Parathyroid adenoma (tissue), 2 donors: Measurements from ENCODE around the gene ZP1.

Experiments used
- H2AFZ ChIP-seq: fragments of 300-600 bp; sonication (generic); one replicate; pipeline ENCODE4 v1.7.0; 2017; ENCODE audit warnings: antibody characterized with exemption, mild to moderate bottlenecking
- H3K27ac ChIP-seq: fragments of 300-600 bp; sonication (generic); one replicate; pipeline ENCODE4 v1.7.0; 2017
- H3K27me3 ChIP-seq: fragments of 300-600 bp; sonication (generic); one replicate; pipeline ENCODE4 v1.7.0; 2017; ENCODE audit warnings: low read length; ENCODE audit not compliant: control insufficient read depth, insufficient read depth
- H3K36me3 ChIP-seq: fragments of 300-600 bp; sonication (generic); one replicate; pipeline ENCODE4 v1.7.0; 2017; ENCODE audit warnings: low read length; ENCODE audit not compliant: control insufficient read depth, insufficient read depth
- H3K4me1 ChIP-seq: fragments of 300-600 bp; sonication (generic); one replicate; pipeline ENCODE4 v1.7.0; 2017; ENCODE audit warnings: control low read depth
- H3K4me2 ChIP-seq: fragments of 300-600 bp; sonication (generic); one replicate; pipeline ENCODE4 v1.7.0; 2017; ENCODE audit warnings: low read length
- H3K4me3 ChIP-seq: fragments of 300-600 bp; sonication (generic); one replicate; pipeline ENCODE4 v1.7.0; 2017; ENCODE audit warnings: low read depth, low read length
- H3K79me2 ChIP-seq: fragments of 300-600 bp; sonication (generic); one replicate; pipeline ENCODE4 v1.7.0; 2017; ENCODE audit warnings: control low read depth
- H3K9ac ChIP-seq: fragments of 300-600 bp; sonication (generic); one replicate; pipeline ENCODE4 v1.7.0; 2017; ENCODE audit warnings: mild to moderate bottlenecking
- H3K9me3 ChIP-seq: fragments of 300-600 bp; sonication (generic); one replicate; pipeline ENCODE4 v1.7.0; 2017; ENCODE audit warnings: low read length; ENCODE audit not compliant: control insufficient read depth
- TF ChIP-seq, protein P1 (sequence below): fragments of 300-600 bp; sonication (generic); IDR thresholded peaks from one replicate; pipeline ENCODE4 v1.7.0; 2017; ENCODE audit warnings: antibody characterized with exemption, mild to moderate bottlenecking
- donor health status: primary hyperparathyroidism.

ZP1 gene

DNA sequence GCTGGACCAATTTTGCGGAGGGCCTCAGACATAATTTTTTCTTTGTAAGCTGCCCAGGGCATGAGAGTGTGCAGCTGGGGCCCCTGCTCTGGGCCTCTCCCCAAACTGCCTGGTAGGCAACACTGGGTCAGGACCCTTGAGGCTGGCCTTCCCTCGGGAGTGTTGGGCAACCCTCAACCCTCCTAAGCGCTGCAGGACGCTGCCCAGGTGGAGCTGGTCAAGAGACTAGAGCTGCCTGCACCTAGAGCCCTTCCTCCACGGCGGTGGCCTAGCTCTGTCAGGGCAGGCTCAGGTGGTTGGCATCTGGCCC is 56.4 kb downstream of the ZP1 start:
- Histone ChIP-seq H3K4me1 (no peaks in the 10 kb centered on the region), H3K4me2 (peak overlapping the region; percentile 67), H3K9ac (no peak overlapping the region), H3K27ac (no peak overlapping the region), H2AFZ (no peak overlapping the region), H3K4me3 (no peak overlapping the region), H3K9me3 (no peaks in the 10 kb centered on the region), H3K36me3 (no peaks in the 10 kb centered on the region), H3K27me3 (no peaks in the 10 kb centered on the region), H3K79me2 (no peaks in the 10 kb centered on the region)
- TF ChIP-seq, protein P1, sequence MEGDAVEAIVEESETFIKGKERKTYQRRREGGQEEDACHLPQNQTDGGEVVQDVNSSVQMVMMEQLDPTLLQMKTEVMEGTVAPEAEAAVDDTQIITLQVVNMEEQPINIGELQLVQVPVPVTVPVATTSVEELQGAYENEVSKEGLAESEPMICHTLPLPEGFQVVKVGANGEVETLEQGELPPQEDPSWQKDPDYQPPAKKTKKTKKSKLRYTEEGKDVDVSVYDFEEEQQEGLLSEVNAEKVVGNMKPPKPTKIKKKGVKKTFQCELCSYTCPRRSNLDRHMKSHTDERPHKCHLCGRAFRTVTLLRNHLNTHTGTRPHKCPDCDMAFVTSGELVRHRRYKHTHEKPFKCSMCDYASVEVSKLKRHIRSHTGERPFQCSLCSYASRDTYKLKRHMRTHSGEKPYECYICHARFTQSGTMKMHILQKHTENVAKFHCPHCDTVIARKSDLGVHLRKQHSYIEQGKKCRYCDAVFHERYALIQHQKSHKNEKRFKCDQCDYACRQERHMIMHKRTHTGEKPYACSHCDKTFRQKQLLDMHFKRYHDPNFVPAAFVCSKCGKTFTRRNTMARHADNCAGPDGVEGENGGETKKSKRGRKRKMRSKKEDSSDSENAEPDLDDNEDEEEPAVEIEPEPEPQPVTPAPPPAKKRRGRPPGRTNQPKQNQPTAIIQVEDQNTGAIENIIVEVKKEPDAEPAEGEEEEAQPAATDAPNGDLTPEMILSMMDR = no peak

DNA sequence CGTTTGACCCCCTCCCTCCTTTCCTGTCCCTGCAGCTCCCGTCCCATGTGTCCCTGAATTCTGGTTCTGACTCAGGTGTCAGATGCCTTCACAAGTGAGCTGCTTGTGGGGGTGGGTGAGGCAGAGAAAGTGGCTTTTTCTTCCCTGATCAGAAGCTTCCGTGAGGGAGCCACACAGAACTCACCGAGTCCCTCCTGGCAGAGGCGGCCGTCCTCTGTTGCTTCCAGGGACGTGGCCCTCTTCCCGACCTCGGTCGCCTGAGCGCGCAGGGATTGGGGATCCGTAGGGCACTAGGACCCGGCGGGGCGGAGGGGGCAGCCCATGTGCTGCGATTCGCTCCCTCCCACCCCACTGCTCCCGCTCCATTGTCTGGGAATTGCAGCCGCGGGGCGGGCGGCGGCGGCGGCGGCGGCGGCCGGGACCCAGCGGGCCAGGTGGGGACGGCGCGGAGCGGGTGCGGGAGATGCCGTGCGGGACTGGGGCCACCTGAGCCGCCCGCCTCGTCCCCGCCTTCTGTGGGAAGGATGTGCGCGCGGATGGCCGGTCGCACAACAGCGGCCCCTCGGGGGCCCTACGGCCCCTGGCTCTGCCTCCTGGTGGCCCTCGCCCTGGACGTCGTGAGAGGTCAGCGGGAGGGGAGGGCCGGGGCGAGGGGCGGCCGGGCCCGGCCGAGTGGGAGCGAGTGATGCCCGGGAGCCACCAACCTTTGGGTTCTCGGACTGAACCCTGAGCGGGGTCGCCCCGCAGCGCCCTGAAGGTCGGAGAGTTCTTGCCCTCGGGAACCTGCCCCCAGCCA is 57.0 kb downstream of the ZP1 start, which contains the start of gene TMEM132A:
TMEM132A (plus strand) TSS at position 351 of the 796 bp plus-strand sequence; CDS start at position 525, 174 bp downstream.
- Histone ChIP-seq H3K27ac (no peak within 1 kb of the TSS), H3K4me1 (no peaks in the 10 kb centered on the region), H2AFZ (peak within 1 kb of the TSS; percentile 66), H3K4me3 (peak within 1 kb of the TSS; percentile 55), H3K9ac (no peak within 1 kb of the TSS), H3K4me2 (peak within 1 kb of the TSS; percentile 67), H3K9me3 (no peaks in the 10 kb centered on the region), H3K36me3 (no peaks in the 10 kb centered on the region), H3K27me3 (no peaks in the 10 kb centered on the region), H3K79me2 (no peaks in the 10 kb centered on the region)
- TF ChIP-seq, protein P1 = no peak
